H1 (cell line): ENCODE results near the gene SUGT1. TPM values are rescaled to one million over a fixed set of nuclear protein-coding genes. Genes with fewer than 3 reads are reported as not detected.

Source experiments
- CHD1 ChIP-seq: IDR thresholded peaks from 2 replicates; pipeline ENCODE4 v1.6.1; 2012; ENCODE audit warnings: low read depth, low read length, improper control_type of control experiment
- CHD7 ChIP-seq: fragments of 300-600 bp; sonication (generic); IDR thresholded peaks from 2 replicates; pipeline ENCODE4 v1.7.1; 2012; ENCODE audit warnings: low read length, moderate library complexity, mild to moderate bottlenecking, inconsistent platforms; ENCODE audit not compliant: insufficient replicate concordance
- E2F6 ChIP-seq: IDR thresholded peaks from 2 replicates; pipeline ENCODE4 v1.6.1; 2012; ENCODE audit warnings: inconsistent platforms
- FOSL1 ChIP-seq: IDR thresholded peaks from 2 replicates; pipeline ENCODE4 v1.6.1; 2011; ENCODE audit warnings: mild to moderate bottlenecking, low read depth, low read length, moderate library complexity; ENCODE audit not compliant: insufficient read depth
- GTF2F1 ChIP-seq: IDR thresholded peaks from 2 replicates; pipeline ENCODE4 v1.6.1; 2012; ENCODE audit warnings: low read depth, low read length, improper control_type of control experiment, borderline replicate concordance
- POLR2AphosphoS5 ChIP-seq: IDR thresholded peaks from 2 replicates; pipeline ENCODE4 v1.6.1; 2011; ENCODE audit warnings: low read depth, low read length
- RFX5 ChIP-seq: IDR thresholded peaks from 2 replicates; pipeline ENCODE4 v1.6.1; 2011; ENCODE audit warnings: low read depth, low read length, improper control_type of control experiment, borderline replicate concordance
- SIRT6 ChIP-seq: IDR thresholded peaks from one replicate; pipeline ENCODE4 v1.7.1; 2012; ENCODE audit warnings: low read length, inconsistent platforms
- polyA plus RNA-seq, 7 experiments: library from polyadenylated mRNA; depleted of rRNA in 3 of 7; stranded (reverse) in 5 of 7; unstranded in 2 of 7; fragments of >200 nt in 5 of 7; fragments of 200-250 nt in 2 of 7; gene quantifications; 1 replicate in 5 of 7; 2 replicates in 1 of 7; 4 replicates in 1 of 7; pipeline versions ENCODE4 v1.2.1 to v1.2.3, GENCODE V29; 2011 to 2013; ENCODE audit warnings: missing spikeins in 2 of 7, mixed read lengths in 2 of 7
- total RNA-seq: library from RNA; stranded (reverse); fragmentation: NEBNext Ultra II Directional; extraction: Animal tissue kit (Norgen Biotek cat#: 25700); gene quantifications from 2 replicates; pipeline ENCODE4 v1.2.1, GENCODE V29; 2021

The SUGT1 gene
- total and polyA plus RNA-seq, 2 of the 8 experiments (the other 6 are each of a cell fraction or from before 2014, with no cell fraction given): 21.0 to 99.4 TPM

GRCh38 chr13:52638666-52639328, 13.8 kb upstream of the SUGT1 start (continued):
- no peak for TF ChIP-seq CHD7
- TF ChIP-seq POLR2AphosphoS5: no peak
- no peak for TF ChIP-seq FOSL1
- TF ChIP-seq CHD1: no peak
- TF ChIP-seq RFX5: no peak
- TF ChIP-seq SIRT6: no peak
- no peak for TF ChIP-seq E2F6
- no peak for TF ChIP-seq GTF2F1
- TF ChIP-seq, all 59 proteins: peak for 0
